Caco-2 (cell line): ENCODE measurements around the gene PSMD8. TPM values are rescaled to one million over a fixed set of nuclear protein-coding genes. Genes with fewer than 3 reads are reported as not detected.

ENCODE experiments used
- BruUV-seq: library from RNA; stranded (reverse); fragments of 400-500 nt; replicated peaks from 2 replicates; lab custom pipeline; 2021; lab: Mats Ljungman, UMichigan
- CTCF ChIA-PET: fragments of 300-600 bp; sonication (Branson Sonifier 250); formaldehyde crosslinking; loops from one replicate; lab custom pipeline; 2022; ENCODE audit warnings: antibody characterized with exemption; lab: Charles Lee
- POLR2A ChIA-PET: fragments of 300-600 bp; sonication (Branson Sonifier 250); formaldehyde crosslinking; loops from one replicate; lab custom pipeline; 2022; ENCODE audit warnings: antibody characterized with exemption; lab: Charles Lee
- DNase-seq, 2 experiments: peaks; one replicate each; pipeline versions ENCODE4 v3.0.0 to v3.0.0-alpha.2; 2020 to 2022
- H3K27me3 ChIP-seq: replicated peaks from 2 replicates; pipeline ENCODE4 v1.6.0; 2011; ENCODE audit warnings: low read length; ENCODE audit not compliant: control insufficient read depth, insufficient read depth
- H3K36me3 ChIP-seq: 2 replicates; pipeline ENCODE4 v1.5.1; 2011; ENCODE audit warnings: low read length; ENCODE audit not compliant: control insufficient read depth, insufficient read depth
- H3K4me1 ChIP-seq: fragments of 250-450 bp; sonication (Bioruptor Pico); 2 replicates; pipeline ENCODE4 v1.5.1; 2020; ENCODE audit warnings: mild to moderate bottlenecking
- H3K4me3 ChIP-seq: 2 replicates; pipeline ENCODE4 v1.5.1; 2011; ENCODE audit warnings: low read depth, mild to moderate bottlenecking, control low read depth, low read length
- H3K9me3 ChIP-seq: fragments of 250-450 bp; sonication (Bioruptor Pico); 2 replicates; pipeline ENCODE4 v1.5.1; 2020; ENCODE audit warnings: mild to moderate bottlenecking, moderate library complexity
- H3K27ac Mint-ChIP-seq: one replicate; pipeline ENCODE4 v1.8.0; 2022; ENCODE audit warnings: mixed read lengths; ENCODE audit not compliant: unreplicated experiment
- H3K27me3 Mint-ChIP-seq: one replicate; pipeline ENCODE4 v1.8.0; 2022; ENCODE audit warnings: mixed read lengths; ENCODE audit not compliant: insufficient read depth, unreplicated experiment
- H3K36me3 Mint-ChIP-seq: one replicate; pipeline ENCODE4 v1.8.0; 2022; ENCODE audit warnings: mild to moderate bottlenecking, mixed read lengths; ENCODE audit not compliant: insufficient read depth, unreplicated experiment
- H3K4me1 Mint-ChIP-seq: one replicate; pipeline ENCODE4 v1.8.0; 2022; ENCODE audit warnings: low read depth, mixed read lengths; ENCODE audit not compliant: unreplicated experiment
- H3K4me3 Mint-ChIP-seq: one replicate; pipeline ENCODE4 v1.8.0; 2022; ENCODE audit warnings: mild to moderate bottlenecking, moderate library complexity, mixed read lengths; ENCODE audit not compliant: unreplicated experiment
- H3K9me3 Mint-ChIP-seq: one replicate; pipeline ENCODE4 v1.8.0; 2022; ENCODE audit warnings: mixed read lengths; ENCODE audit not compliant: unreplicated experiment
- CTCF ChIP-seq, 2 experiments: fragments of 200-600 bp in 1 of 2; IDR thresholded peaks; 1 replicate in 1 of 2; 2 replicates in 1 of 2; pipeline versions ENCODE4 v1.5.1 to v1.8.0; 2011 to 2022; ENCODE audit warnings: antibody characterized with exemption in 1 of 2, control low read depth in 1 of 2, inconsistent platforms in 1 of 2, low read depth in 1 of 2, low read length in 1 of 2, mild to moderate bottlenecking in 1 of 2, moderate library complexity in 1 of 2; ENCODE audit not compliant: insufficient read depth in 1 of 2, severe bottlenecking in 1 of 2, unreplicated experiment in 1 of 2
- intact Hi-C: fragments of 100-400 bp; cut with micrococcal nuclease; formaldehyde crosslinking; loops from one replicate; pipeline ENCODE4 v1.10.0; 2022; ENCODE audit not compliant: unreplicated experiment
- total RNA-seq: library from RNA; stranded (reverse); gene quantifications from 2 replicates; pipeline ENCODE4 v1.2.3, GENCODE V29; 2022

Gene PSMD8
- total RNA-seq, 1 experiment from 2014 or later: 264 TPM

- Mint-ChIP-seq H3K27me3 (peaks cover 6% of the 10 kb centered on the region), H3K27ac (no peak overlapping the region), H3K4me3 (no peak overlapping the region), H3K4me1 (peaks cover 9% of the 10 kb centered on the region), H3K9me3 (no peaks in the 10 kb centered on the region), H3K36me3 (peaks cover 16% of the 10 kb centered on the region)
- Histone ChIP-seq H3K36me3 (no peaks in the 10 kb centered on the region), H3K27me3 (no peaks in the 10 kb centered on the region), H3K4me1 (peaks cover 5% of the 10 kb centered on the region; the same call in 1 of the 2 replicates), H3K4me3 (no peak overlapping the region), H3K9me3 (no peaks in the 10 kb centered on the region)
- no peak for DNase-seq
- ChIA-PET POLR2A (interaction anchor here (0.7 kb wide), 1 partner anchor 22 kb away, joined by 3 read pairs; the partner anchor contains the start of gene PSMD8), CTCF (interaction anchor here (1.2 kb wide), 1 partner anchor 9 kb away, joined by 4 read pairs; no protein-coding TSS in a partner anchor)
- TF ChIP-seq CTCF (IDR thresholded peaks at IDR 0.05; ENCODE audit: insufficient read depth in 1 of 2, low read depth in 1 of 2, low read length in 1 of 2, severe bottlenecking in 1 of 2, unreplicated experiment in 1 of 2): no peak
- intact Hi-C loops: no loop called here
- no TSS peak for BruUV-seq
Measured at GRCh38 chr19:38351865-38352395, 22.4 kb upstream of the PSMD8 start.

DNA sequence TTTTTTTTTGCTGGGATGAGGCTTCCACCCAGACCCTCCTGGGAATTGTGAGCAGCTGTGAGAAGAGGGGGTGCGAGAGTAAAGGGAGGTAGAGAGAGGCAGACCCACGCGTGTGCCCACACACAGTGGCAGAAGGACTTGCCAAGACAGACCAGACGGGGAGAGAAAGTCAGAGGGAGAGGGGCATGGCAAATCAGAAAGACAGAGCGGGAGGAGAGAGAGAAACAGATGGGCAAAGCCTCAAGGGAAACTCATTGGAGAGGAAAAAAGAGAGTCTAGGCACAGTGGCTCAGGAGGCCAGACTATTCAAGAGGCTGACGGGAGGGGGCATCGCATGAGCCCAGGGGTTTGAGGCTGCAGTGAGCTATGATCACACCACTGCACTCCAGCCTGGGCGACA lies 21.8 kb upstream of the PSMD8 start:
- Histone ChIP-seq H3K27me3 (no peaks in the 10 kb centered on the region), H3K9me3 (no peaks in the 10 kb centered on the region), H3K36me3 (no peaks in the 10 kb centered on the region), H3K4me1 (peaks cover 5% of the 10 kb centered on the region; the same call in 1 of the 2 replicates), H3K4me3 (no peak overlapping the region)
- intact Hi-C loops: no loop called here
- no TSS peak for BruUV-seq
- peaks cover 6% of the 10 kb centered on the region for H3K27me3 Mint-ChIP-seq
- ChIA-PET POLR2A (interaction anchor here (0.6 kb wide), 1 partner anchor 122 kb away, joined by 7 read pairs; no protein-coding TSS in a partner anchor), CTCF (interaction anchor here (1.2 kb wide), 1 partner anchor 8 kb away, joined by 4 read pairs; no protein-coding TSS in a partner anchor)
- peaks cover 16% of the 10 kb centered on the region for H3K36me3 Mint-ChIP-seq
- peaks cover 9% of the 10 kb centered on the region for H3K4me1 Mint-ChIP-seq
- no peak overlapping the region for H3K27ac Mint-ChIP-seq
- no peaks in the 10 kb centered on the region for H3K9me3 Mint-ChIP-seq
- DNase-seq: no peak
- H3K4me3 Mint-ChIP-seq: peak overlapping the region; percentile 5
- no peak for TF ChIP-seq CTCF (IDR thresholded peaks at IDR 0.05; ENCODE audit: insufficient read depth in 1 of 2, low read depth in 1 of 2, low read length in 1 of 2, severe bottlenecking in 1 of 2, unreplicated experiment in 1 of 2)

GRCh38 chr19:38355728-38356725 lies 18.3 kb upstream of the PSMD8 start:
- Mint-ChIP-seq H3K4me1 (peaks cover 24% of the 10 kb centered on the region), H3K4me3 (peak overlapping the region; percentile 30), H3K27me3 (peaks cover 18% of the 10 kb centered on the region), H3K36me3 (peaks cover 16% of the 10 kb centered on the region), H3K27ac (no peak overlapping the region), H3K9me3 (no peaks in the 10 kb centered on the region)
- POLR2A ChIA-PET: no interaction called here
- peaks cover 7% of the 10 kb centered on the region for H3K27me3 ChIP-seq
- DNase-seq: peak in 1 of 2 experiments; percentile 34
- no peak for TF ChIP-seq CTCF (IDR thresholded peaks at IDR 0.05; ENCODE audit: insufficient read depth in 1 of 2, low read depth in 1 of 2, low read length in 1 of 2, severe bottlenecking in 1 of 2, unreplicated experiment in 1 of 2)
- no peaks in the 10 kb centered on the region for H3K9me3 ChIP-seq
- H3K4me3 ChIP-seq: no peak overlapping the region
- H3K4me1 ChIP-seq: peaks cover 6% of the 10 kb centered on the region; the same call in 1 of the 2 replicates
- no TSS peak for BruUV-seq
- intact Hi-C loops: no loop called here
- no peaks in the 10 kb centered on the region for H3K36me3 ChIP-seq
- CTCF ChIA-PET: no interaction called here
